HG03196 (cell line): ENCODE data around the gene HYDIN.
"Not testable (repeated sequence)": the region's sequence is repeated elsewhere in the genome, so short reads cannot be mapped to it uniquely, and the experiment has no call there.

ENCODE experiments used
- ATAC-seq: cut with Tn5 transposase; IDR thresholded peaks from one replicate; pipeline ENCODE4 v1.9.1; 2021; ENCODE audit not compliant: unreplicated experiment

Gene HYDIN

DNA sequence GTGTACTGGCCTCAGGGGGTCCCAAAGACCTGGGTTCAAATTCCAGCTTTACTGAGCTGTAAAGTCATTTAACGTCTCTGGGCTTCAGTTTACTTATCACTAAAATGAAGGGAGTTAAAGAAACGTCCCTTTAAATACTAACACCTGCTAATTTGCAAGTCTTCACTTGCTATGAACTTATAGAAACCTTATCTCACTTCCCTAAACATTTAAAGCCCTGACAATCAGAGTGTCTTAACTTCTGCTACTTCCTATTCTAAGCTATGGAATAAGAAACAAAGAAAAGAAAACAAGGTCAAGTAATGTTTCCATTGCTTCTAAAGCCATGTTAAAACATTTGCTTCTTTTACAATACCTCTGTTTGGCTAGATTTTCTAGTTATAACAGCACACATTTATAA lies 87.3 kb downstream of the HYDIN start:
- not testable (repeated sequence) for ATAC-seq

DNA sequence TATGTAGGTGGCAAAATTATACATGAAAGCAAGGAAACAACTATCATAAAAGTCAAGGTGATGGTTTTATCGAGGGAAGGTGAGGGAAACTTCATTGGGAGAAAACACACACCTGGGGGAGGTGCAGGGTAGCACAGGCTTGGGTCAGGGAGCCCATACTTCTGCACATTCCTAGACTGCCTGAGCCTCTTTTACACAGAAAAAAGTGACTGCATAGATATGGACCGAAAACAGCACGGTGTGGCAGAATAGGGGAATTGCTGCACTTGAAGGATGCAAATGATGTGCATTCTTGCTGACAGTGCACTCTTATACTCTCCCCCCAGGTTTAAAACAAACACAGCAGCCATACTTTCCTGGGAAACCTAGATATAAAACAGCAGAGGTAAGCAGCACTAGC lies 120.0 kb downstream of the HYDIN start:
- not testable (repeated sequence) for ATAC-seq

DNA sequence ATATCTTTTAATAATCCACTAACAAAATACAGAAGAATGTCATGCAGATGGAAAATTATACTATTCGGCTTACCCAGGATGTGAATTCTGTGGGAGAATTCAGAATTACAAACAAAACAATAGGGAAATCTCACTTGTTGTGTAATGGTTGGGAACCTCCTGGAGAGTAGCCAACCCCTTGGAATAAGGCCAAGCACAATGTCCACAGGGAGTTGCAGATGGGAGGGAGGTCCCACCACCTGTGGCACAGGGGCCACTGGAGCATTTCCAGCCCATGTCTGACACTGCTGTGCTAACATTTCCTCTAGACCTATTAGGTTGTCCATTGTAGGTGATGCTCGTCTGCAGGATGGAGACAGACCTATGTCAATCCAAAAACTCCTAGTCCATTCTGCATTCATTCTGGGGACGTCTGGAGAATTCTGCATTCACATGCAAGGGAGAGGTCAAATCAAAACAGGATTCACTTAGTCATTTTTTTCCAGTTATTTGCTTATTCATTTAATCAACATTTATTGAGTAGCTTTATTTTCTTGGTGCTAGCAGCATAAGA lies 120.8 kb downstream of the HYDIN start:
- not testable (repeated sequence) for ATAC-seq

DNA sequence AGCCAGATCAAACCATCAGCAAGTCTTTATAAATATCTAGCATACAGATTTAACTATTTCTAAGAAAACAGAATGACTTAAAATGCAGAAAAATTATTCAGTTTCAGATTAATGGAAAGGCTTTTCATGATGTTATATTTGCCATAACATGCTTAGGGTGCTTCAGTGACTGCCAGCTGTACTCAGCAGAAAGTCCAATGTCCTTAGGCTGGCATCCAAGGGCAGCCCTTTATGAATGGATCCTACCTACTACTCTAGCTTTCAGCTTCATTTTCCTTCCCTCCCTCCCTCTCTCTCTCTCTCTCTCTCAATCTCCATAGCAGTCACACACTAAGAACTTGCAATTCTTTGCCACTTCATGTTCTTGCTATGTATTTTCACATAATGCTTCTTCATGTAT lies 124.6 kb downstream of the HYDIN start:
- not testable (repeated sequence) for ATAC-seq

DNA sequence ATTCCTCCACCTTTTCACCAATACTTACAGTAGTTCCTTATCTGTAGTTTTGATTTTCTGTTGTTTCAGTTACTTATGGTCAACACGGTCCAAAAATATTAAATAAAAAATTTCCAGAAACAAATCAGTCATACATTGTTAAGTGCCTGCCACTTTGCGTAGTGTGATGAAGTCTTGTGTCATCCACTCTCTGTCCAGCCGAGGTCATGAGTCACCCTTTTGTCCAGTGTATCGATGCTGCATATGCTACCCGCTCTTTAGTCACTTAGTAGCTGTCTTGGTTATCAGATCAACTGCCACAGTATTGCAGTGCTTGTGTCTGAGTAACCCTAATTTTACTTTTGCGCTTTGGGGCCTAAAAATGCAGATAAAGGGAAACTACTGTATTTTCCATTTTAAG lies 146.9 kb downstream of the HYDIN start:
- not testable (repeated sequence) for ATAC-seq

DNA sequence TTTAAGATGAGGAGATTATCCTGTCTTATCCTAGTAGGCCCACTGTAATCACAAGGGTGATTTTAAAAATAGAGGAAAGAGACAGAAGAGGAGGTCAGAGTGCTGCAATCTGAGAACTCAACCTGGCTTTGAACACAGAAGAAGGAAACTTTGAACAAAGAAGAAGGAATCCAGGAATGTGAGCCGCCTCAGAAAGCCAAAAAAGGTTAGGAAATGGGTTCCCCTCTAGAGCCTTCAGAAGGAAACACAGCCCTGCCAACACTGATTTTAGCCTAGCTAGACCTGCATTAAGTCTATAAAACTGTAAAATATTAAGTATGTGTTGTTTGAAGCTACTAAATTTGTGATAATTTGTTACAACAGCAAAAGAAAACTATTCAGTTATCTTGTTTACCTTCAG lies 149.7 kb downstream of the HYDIN start:
- ATAC-seq = not testable (repeated sequence)

DNA sequence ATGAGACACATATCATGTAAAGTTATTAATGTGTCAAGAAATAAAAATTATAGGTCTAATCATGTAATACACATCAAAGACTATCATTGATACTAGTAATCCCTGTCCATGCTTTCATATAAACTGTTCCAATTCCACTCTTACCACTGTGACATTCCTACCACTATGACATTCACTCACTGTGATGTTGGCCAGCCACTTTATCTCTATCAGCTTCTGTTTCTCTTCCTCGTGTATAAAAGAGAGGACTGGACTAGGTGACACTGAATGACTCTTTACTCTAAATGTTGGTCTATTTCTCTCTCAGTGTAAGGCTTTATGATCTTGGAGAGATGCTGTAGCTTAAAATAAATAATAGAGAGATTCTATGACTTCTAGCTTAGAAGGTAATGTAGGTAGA lies 150.3 kb downstream of the HYDIN start:
- ATAC-seq = not testable (repeated sequence)

DNA sequence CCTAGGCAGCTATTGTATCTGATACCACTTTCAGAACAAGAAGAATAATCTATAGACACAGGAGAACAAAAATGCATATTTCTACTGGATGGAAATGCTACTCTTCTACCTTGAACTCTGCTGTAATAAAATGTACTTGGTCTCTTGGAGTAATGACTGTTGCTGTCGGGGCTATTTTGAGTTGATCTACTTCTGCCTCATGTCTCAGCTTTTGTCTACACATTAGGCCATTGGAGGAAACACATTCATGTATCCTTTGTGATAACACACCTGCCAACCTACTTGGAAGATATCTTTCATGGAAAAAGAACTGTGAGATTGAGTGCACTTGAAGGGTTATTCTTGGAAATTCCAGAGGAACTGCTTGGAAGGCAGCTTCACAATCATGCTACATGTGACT lies 159.9 kb downstream of the HYDIN start:
- ATAC-seq = not testable (repeated sequence)

DNA sequence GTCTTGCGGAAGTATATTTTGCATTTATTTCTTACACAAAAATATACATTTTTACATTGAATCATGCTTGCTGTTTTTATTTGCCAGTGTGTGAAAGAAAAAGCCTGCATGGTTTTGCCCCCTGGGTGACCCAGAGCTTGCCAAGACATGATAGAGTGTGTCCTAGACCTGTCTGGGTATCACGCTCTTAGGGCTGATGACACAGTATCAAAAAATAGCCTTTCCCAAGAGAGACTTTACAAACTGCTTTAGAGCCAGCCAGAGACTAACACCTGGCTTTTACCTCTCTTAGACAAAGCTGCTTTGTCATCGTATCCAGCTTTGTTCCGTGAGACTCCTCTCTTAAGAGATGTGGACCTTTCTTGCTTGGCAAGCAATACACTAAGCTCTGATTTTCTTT lies 160.7 kb downstream of the HYDIN start:
- not testable (repeated sequence) for ATAC-seq

DNA sequence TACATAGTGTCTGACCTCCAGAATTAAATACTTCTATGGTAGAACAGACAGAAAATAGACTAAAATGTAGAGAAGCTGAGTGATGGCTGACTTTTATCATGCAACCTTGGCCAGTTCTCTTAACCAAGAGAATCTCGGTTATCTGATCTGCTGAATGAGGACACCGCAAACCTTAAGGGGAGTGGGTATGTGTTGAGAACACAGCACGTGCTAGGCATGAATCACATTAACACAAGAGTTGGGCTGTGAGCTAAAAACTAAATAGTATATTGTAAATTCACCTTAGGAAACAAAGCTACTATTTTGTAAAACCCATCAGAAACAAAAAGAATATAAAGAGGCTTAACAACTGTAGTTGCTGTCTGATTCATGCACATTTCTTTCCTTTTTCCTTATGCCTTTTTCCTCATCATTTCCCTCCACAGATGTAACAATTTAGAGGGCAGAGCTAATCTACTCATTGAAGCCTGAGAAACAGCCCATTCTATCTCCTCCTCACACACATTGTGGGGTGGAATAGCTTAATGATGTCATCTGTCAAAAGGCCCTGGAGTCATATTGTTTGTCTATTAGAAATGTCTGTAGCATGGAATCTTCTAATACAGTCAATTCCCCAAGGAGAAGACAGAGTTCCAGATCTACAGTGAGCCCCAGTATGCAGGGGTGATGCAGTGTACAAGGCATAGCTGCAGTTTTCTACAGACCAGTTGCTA lies 176.5 kb downstream of the HYDIN start:
- ATAC-seq = not testable (repeated sequence)

DNA sequence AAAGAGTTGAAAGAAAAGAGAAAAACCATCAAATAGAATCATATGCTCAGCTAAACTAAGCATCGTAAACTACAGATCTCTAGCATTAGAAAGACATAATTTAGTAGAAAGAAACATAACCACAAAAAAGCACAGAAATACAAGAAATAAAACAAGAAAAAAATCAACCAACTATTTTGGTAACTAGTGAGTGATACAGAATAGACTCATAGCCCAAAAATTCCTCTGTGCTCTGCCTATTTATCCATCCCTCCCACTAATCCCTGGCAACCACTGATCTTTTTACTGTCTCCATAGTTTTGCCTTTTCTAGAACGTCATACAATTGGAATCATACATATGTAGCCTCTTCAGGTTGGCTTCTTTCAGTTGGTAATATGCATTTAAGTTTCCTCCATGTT lies 180.2 kb downstream of the HYDIN start:
- not testable (repeated sequence) for ATAC-seq

DNA sequence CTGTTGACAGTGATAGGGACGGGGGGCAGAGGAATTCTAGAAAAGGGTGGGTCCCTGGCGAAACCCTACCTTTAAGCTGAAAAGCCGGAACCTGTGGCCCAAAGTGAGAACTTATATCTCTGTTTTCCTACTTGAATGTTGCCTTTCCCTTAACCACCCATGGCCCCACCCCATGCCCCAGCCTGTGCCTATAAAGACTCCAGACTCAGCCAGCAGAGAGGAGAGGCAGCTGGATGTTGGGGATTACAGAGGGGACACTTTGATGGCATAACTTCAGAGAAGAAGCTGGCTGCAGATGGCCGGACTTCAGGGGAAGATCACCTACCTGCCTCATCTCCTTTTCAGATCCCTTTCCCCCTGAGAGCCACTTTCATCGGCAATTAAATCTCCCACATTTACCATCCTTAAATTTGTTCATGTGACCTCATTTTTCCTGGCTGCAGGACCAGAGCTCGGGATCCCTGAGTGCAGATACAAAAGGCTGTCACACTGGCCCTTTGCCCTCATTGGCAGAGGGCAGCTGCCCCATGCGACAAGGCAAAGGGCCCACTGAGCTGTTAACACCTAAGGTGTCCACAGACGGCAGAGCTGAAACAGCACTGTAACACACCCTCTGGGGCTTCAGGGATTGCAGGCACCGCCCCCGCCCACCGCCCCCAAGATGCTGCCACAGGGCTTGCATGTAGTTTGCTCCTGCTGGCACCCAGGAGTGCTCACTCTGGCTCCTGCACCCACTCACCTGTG lies 191.0 kb downstream of the HYDIN start:
- ATAC-seq = not testable (repeated sequence)

DNA sequence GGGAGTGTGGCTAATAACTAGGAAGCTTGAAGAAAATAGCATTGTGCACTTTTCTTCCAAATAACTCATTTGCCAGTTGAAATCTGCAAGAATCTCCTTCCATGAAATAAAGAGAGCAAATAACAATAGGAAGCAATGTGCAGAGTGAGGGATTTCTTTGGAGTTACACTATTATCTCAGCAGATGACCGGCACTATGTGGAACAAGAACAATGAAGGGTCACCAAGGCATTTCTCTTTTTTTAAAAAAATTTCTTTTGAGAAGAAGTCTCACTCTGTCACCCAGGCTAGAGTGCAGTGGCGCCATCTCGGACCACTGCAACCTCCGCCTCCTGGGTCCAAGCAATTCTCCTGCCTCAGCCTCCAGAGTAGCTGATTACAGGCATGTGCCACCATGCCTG lies 192.1 kb downstream of the HYDIN start:
- not testable (repeated sequence) for ATAC-seq

DNA sequence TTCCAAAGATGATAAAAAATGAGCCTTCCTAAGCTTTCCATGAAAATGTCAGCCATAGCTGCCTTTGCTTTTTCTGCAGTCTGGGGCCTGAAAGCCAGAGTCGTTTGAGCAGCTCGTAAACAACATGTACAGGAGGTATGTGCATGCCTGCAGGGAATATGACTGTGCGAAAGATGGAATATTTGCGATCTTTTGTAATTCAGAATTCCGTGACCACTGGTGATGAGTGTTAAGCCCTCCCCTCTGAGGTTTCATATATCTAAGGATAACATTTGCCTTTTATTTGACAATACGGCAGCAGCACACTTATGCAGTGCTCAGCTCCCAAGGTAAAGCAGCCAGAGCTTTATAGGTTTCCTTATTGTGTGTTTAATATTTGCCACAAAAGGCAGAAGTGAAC lies 192.5 kb downstream of the HYDIN start:
- not testable (repeated sequence) for ATAC-seq

DNA sequence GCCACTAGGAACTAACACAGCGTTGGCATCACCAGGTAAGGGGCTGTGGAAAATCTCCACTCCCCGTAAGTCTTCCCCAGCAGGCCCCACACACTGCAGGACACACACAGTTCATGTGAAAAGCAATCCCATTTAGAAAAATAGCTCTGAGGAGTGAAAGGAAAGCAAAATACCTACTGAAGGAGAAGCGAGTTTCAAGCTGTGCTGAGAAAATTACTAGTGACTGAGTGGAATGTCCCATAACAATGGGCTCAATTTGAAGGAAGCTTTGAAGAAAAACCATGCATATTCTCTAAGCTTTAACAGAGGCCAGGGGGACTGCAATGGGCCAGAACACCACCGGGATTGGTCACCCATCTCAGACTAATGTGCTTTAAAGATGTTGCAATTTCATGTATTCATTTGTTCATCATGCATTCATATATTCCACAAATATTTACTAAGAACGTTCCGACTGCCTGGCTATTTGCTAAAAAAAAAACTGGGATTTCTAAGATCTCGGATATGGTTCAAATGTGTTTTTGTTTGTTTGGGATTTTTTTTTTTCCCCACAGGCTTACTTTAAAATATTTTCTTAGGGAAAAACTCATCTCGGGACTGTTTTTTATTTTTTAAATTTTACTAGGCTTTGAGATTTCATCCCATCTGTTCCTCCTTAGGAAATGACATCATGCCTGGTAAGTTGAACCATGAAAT lies 202.3 kb downstream of the HYDIN start:
- not testable (repeated sequence) for ATAC-seq

DNA sequence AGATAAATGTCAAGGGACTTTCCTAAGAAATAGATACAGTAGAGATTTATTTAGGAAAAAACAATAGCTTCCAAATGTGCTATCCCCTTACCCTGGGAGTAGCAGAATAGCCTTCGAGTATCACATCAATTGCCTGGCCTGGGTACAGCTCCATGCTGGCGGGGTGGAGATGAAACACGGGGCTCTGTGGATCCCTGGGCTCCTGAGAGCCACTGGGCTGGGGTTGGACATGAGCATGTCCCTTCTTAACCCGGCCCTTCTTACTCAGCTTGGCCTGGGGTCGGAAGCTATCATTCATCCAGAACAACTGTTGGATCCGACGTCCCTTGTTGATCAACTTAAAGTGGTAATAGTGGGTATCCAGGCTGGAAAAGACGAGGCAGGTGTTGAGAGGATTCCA lies 203.0 kb downstream of the HYDIN start:
- not testable (repeated sequence) for ATAC-seq

DNA sequence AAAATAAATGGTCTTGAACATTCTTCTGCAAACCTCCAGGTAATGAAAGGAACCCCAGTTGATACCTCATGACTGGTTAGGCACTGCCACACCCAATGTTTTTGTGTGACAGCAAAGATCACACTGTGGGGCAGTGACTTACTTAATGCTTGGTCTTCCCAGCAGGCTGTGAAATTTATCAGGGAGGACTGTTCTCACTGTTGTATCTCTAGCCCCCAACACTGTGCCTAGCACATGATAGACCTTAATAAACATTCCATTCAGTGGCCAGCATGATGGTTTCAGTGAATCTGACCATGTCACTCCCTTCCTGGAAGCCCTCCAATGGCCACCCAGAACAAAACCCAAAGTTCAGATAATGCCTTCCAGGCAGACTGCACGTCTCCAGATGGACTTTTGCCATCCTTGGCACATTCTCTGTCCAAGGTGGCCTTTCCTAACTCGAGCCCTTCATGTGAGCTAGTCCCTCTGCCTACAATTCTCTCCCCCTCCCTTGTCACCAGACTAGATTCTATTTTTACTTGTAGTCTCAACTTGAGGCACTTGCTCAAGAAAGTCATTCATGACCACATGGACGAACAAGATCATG lies 206.6 kb downstream of the HYDIN start:
- ATAC-seq = not testable (repeated sequence)

DNA sequence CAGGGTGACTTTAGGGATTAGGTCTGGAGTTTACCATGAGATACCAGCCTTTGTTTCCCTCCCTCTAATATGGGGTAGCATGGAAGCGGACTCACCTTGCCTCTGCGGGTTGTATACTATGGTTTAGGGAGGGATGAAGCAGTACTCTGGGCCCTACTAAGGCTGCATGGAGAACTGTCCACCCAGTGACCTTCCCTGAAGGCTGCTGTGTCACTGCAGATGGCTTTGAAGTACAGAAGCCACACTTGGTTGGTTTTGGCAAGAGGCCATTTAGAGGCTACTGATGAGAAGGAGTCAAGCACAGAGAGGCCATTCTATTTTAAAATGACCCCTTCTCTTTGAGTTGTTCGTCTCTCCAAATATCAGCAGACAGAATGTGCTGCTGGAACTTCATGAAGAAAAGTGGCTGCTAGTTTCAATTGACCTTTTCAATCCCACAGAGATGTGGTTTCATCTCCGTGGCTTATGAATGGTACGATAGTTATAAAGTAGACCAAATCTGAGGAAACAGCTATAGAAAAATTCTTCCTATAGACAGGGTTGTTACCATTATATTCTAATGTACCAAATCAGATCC lies 208.5 kb downstream of the HYDIN start:
- ATAC-seq = not testable (repeated sequence)

DNA sequence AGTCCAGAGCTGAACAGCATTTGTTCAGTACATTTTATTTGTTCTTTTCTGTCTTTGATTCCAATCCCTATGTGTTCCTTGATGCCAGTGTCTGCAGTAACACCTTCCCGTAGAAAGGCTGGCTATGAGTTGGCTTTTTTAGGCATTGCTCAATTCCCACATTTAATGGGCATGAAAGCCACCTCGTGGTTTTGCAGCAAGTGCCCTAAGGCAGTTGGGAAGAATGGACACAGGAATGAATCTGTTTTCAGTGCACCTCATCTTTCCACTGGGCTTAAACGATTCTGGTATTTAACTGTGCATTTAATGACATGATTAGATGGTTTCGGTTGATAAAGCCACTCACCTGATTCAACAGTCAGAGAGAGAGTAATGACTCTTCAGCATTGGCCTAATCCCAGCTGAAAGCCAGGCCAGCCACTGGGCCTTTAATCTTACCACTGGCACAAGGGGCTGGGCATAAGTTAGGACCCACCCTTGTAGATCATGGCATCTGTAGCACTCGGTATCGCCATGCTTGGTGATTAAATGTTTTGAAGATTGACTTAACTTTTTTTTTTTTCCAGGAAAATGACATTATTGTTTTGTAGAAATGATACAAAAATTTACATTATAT lies 211.3 kb downstream of the HYDIN start:
- ATAC-seq = not testable (repeated sequence)

DNA sequence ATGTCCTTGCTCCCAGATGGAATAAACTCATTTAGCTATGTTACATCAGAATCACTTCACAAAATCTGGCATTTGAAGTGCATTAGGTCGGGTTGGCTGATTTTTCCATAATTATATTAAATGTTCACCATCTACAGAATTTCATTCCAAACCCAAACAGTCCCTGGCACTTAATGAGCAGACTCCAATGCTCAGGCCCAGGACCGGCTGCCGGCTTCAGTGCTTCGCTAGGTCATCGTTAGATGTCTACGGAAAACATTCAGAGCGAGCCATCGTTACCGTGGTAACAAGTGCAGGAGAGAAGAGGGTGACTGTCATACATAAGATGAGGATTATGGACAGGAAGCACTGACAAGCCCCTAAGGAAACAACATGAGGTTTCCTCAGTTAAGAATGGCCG lies 215.1 kb downstream of the HYDIN start:
- not testable (repeated sequence) for ATAC-seq
